Calu3 (cell line): Measurements from ENCODE around the gene SLC4A9. TPM values are rescaled to one million over a fixed set of nuclear protein-coding genes. Genes with fewer than 3 reads are reported as not detected.
A peak's percentile ranks its signal among the peaks of the same experiment; 100 is the strongest.

Experiments used
- BruUV-seq: library from RNA; stranded (reverse); fragments of 400-500 nt; replicated peaks from 2 replicates; lab custom pipeline; 2021; lab: Mats Ljungman, UMichigan
- CTCF ChIA-PET: fragments of 300-600 bp; sonication (Branson Sonifier 250); formaldehyde crosslinking; loops from one replicate; lab custom pipeline; 2022; ENCODE audit warnings: antibody characterized with exemption; lab: Charles Lee
- DNase-seq: peaks from one replicate; pipeline ENCODE4 v3.0.0; 2022
- H3K27ac Mint-ChIP-seq: one replicate; pipeline ENCODE4 v1.8.0; 2022; ENCODE audit warnings: mixed read lengths; ENCODE audit not compliant: unreplicated experiment
- H3K27me3 Mint-ChIP-seq: one replicate; pipeline ENCODE4 v1.8.0; 2022; ENCODE audit warnings: mixed read lengths; ENCODE audit not compliant: unreplicated experiment
- H3K36me3 Mint-ChIP-seq: one replicate; pipeline ENCODE4 v1.8.0; 2022; ENCODE audit warnings: mild to moderate bottlenecking, moderate library complexity, mixed read lengths; ENCODE audit not compliant: insufficient read depth, unreplicated experiment
- H3K4me1 Mint-ChIP-seq: one replicate; pipeline ENCODE4 v1.8.0; 2022; ENCODE audit warnings: mild to moderate bottlenecking, low read depth, mixed read lengths; ENCODE audit not compliant: unreplicated experiment
- H3K4me3 Mint-ChIP-seq: one replicate; pipeline ENCODE4 v1.8.0; 2022; ENCODE audit warnings: mild to moderate bottlenecking, low read depth, moderate library complexity, mixed read lengths; ENCODE audit not compliant: unreplicated experiment
- H3K9me3 Mint-ChIP-seq: one replicate; pipeline ENCODE4 v1.8.0; 2022; ENCODE audit warnings: low read depth, mixed read lengths; ENCODE audit not compliant: unreplicated experiment
- CTCF ChIP-seq: fragments of 200-600 bp; IDR thresholded peaks from one replicate; pipeline ENCODE4 v1.8.0; 2022; ENCODE audit warnings: antibody characterized with exemption; ENCODE audit not compliant: unreplicated experiment
- intact Hi-C: fragments of 100-400 bp; cut with micrococcal nuclease; formaldehyde crosslinking; loops from one replicate; pipeline ENCODE4 v1.10.0; 2022; ENCODE audit not compliant: unreplicated experiment
- total RNA-seq: library from RNA; stranded (reverse); gene quantifications from 2 replicates; pipeline ENCODE4 v1.2.3, GENCODE V29; 2022

Gene SLC4A9
- total RNA-seq, 1 experiment from 2014 or later: not detected

DNA sequence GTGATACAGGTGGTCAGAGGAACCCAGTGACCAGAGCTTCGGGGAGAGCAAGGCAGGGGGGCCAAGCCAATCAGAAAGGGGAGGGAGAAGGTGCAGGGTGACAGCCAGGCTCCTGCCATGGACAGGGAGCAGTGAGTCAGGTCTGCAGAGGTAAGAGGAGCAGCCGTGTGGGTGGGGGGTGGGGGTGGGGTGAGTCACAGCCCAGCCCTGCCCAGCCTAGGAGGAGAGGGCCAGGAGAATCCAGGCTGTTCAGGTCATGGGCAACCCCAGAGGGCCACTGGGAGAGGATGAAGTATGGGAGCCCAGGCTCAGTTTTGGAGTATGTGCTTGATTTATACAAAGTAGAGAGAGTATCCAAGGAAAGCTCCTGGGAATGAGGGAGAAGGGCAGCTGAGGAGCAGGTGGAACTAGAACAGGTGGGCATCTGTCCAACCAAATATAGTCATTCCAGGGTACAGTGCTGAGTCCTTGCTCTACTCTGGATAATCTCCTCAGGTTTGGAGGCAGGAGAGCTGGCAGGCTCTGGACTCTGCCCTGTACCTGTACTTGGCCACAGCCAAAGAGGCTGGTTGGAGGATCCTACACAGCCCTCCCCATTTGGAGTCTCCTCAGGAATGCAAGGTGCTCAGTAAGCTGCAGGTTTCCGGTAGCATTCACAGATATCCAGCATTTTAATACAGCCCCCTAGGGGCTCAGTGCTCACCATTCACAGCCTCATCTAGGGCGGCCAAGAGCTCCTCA is 15.1 kb upstream of the SLC4A9 start:
- CTCF ChIA-PET: interaction anchor here (0.7 to 5.4 kb wide), 14 partner anchors 10 to 103 kb away, joined by 3 to 169 read pairs (median 8); partner anchors contain the start of genes ANKHD1 and PFDN1
- intact Hi-C loops: loop anchor here (5.0 kb wide), 2 partner anchors 48 to 168 kb away; partner anchors contain the start of gene CYSTM1
- H3K4me1 Mint-ChIP-seq: peaks cover 52% of the 10 kb centered on the region
- TSS peak; percentile 42 for BruUV-seq
- peak; percentile 50 for DNase-seq
- TF ChIP-seq CTCF: no peak
- peak overlapping the region; percentile 63 for H3K27ac Mint-ChIP-seq
- no peaks in the 10 kb centered on the region for H3K9me3 Mint-ChIP-seq
- H3K4me3 Mint-ChIP-seq: peak overlapping the region; percentile 95
- H3K36me3 Mint-ChIP-seq: peaks cover 49% of the 10 kb centered on the region
- H3K27me3 Mint-ChIP-seq: no peaks in the 10 kb centered on the region

DNA sequence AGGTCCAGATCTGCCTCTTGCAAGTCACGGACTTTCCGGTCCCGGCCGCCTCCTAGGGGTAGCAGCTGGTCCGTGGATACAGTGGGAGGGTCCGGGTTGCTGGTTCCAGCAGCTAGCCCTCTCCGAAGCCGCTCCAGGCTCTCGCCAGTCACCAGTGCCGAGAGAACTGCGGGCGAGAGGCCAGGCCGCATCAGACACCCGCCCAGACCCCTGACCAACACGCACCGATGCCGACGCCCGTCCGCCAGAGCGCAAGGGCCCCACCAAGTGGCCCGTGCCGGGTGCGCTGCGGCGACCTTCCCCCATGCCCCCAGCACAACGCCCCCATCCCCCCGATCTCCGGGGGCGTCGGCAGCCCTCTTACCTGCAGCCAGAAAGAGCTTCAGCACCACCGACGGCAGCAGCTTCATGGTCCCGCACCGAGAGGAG is 14.1 kb upstream of the SLC4A9 start:
- H3K4me1 Mint-ChIP-seq: peaks cover 53% of the 10 kb centered on the region
- intact Hi-C loops: loop anchor here (1.0 to 5.0 kb wide), 3 partner anchors 49 to 169 kb away; partner anchors contain the start of gene CYSTM1
- no TSS peak for BruUV-seq
- no peaks in the 10 kb centered on the region for H3K9me3 Mint-ChIP-seq
- DNase-seq: peak; percentile 77
- peak; percentile 61 for TF ChIP-seq CTCF
- H3K36me3 Mint-ChIP-seq: peaks cover 49% of the 10 kb centered on the region
- no peaks in the 10 kb centered on the region for H3K27me3 Mint-ChIP-seq
- H3K27ac Mint-ChIP-seq: peak overlapping the region; percentile 63
- CTCF ChIA-PET: interaction anchor here (0.5 to 5.4 kb wide), 28 partner anchors 8 to 1318 kb away, joined by 3 to 169 read pairs (median 4); partner anchors contain the start of genes ANKHD1 and PFDN1
- peak overlapping the region; percentile 95 for H3K4me3 Mint-ChIP-seq

DNA sequence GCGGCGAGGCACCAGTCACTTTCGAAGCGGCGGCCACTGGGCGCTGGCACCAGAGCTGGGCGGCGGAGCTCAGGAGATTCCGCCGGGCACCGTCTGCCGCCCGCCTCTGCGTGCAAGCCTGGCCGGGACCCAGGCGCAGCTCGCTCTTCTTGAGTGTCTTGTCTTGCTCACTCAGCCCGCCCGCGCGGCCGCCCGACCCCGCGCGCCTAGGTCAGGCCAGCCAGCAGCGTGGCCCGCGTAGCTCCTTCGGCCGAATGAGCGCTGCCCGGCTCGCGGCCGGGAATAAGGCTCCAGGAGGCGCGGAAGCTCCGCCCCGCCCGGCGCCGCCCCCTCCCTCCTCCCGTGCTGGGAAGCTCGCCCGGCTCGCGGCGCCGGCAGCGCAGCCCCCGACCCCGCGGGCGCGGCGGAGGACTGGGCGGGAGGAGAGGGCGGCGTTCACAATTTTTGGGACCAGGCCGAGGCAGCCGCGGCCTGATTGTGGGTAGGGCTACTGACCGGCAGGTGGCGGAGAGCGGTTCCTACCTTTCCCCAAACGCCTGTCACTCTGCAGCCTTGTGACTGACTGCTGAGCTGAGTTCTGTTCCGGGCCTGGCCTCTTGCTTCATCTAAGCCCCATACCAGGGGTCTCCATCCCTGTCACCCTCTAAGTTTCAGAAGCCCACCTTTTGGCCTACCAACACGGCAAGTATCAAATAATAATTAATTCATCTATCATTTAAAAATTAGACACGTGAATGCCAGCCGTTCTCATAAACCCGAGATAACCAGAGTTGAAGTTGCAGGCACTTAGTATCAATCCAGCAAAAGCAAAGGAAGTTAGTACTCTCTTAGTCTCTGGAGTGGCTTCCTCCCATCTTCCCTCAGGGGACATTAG is 13.4 kb upstream of the SLC4A9 start, which contains the start of gene HBEGF:
Gene HBEGF (minus strand): TSS at position 256 of the 874 bp plus-strand sequence. CDS start 275 bp downstream, outside the sequence.
- no peaks in the 10 kb centered on the region for H3K9me3 Mint-ChIP-seq
- DNase-seq: peak; percentile 91
- intact Hi-C loops: loop anchor here (1.0 to 5.0 kb wide), 3 partner anchors 49 to 169 kb away; partner anchors contain the start of gene CYSTM1
- TF ChIP-seq CTCF: peak; percentile 49
- BruUV-seq: no TSS peak
- CTCF ChIA-PET: interaction anchor here (0.5 to 5.4 kb wide), 30 partner anchors 9 to 1318 kb away, joined by 3 to 169 read pairs (median 4); partner anchors contain the start of genes ANKHD1 and PFDN1
- H3K27ac Mint-ChIP-seq: peak within 1 kb of the TSS; percentile 63
- H3K27me3 Mint-ChIP-seq: no peaks in the 10 kb centered on the region
- peaks cover 53% of the 10 kb centered on the region for H3K4me1 Mint-ChIP-seq
- H3K4me3 Mint-ChIP-seq: peak within 1 kb of the TSS; percentile 95
- peaks cover 49% of the 10 kb centered on the region for H3K36me3 Mint-ChIP-seq

DNA sequence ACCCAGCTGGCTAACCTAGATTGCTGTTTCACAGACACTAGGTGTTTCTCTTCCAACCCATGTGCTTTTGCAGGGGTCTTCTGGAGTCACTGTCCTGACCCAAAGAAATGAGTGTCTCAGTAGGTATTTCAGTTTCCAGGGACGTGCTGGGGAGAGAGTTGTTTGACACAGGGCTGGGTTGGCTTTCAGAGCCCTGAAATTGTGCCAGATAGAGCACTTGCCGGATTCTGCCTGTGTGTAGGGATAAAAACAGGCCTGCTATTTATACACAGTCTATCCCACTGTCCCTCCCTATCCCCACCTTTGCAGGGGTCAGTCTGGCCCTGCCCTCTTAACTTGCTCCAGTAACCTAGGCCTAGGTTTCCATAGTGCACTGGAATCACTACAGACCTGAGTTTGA is 12.6 kb upstream of the SLC4A9 start:
- no TSS peak for BruUV-seq
- TF ChIP-seq CTCF: no peak
- Mint-ChIP-seq H3K4me3 (peak overlapping the region; percentile 95), H3K27me3 (no peaks in the 10 kb centered on the region), H3K36me3 (peaks cover 42% of the 10 kb centered on the region), H3K27ac (peak overlapping the region; percentile 48), H3K9me3 (no peaks in the 10 kb centered on the region), H3K4me1 (peaks cover 53% of the 10 kb centered on the region)
- intact Hi-C loops: loop anchor here (5.0 kb wide), 2 partner anchors 50 to 170 kb away; partner anchors contain the start of gene CYSTM1
- CTCF ChIA-PET: interaction anchor here (0.9 to 5.4 kb wide), 15 partner anchors 9 to 371 kb away, joined by 3 to 169 read pairs (median 8); partner anchors contain the start of gene PFDN1
- no peak for DNase-seq
